K562 (cell line): ENCODE data around the gene ITPR3. TPM values are rescaled to one million over a fixed set of nuclear protein-coding genes. Genes with fewer than 3 reads are reported as not detected.
A peak's percentile ranks its signal among the peaks of the same experiment; 100 is the strongest.

Experiments
- ARID1B ChIP-seq: fragments of 450-650 bp; IDR thresholded peaks from 2 replicates; pipeline ENCODE4 v1.6.1; 2016; ENCODE audit warnings: antibody characterized with exemption, mild to moderate bottlenecking, inconsistent platforms
- CREB3 ChIP-seq: fragments of 450-650 bp; conservative IDR thresholded peaks from 2 replicates; pipeline ENCODE4 v1.6.1; 2016; ENCODE audit warnings: missing genetic modification characterization, low read depth, mild to moderate bottlenecking, missing compliant biosample characterization, moderate library complexity
- DPF2 ChIP-seq: fragments of 450-650 bp; IDR thresholded peaks from 2 replicates; pipeline ENCODE4 v1.6.1; 2016
- NCOA1 ChIP-seq: fragments of 450-650 bp; IDR thresholded peaks from 2 replicates; pipeline ENCODE4 v1.6.1; 2016; ENCODE audit warnings: low read depth
- PBX2 ChIP-seq, 2 experiments: IDR thresholded peaks in 1 of 2; conservative IDR thresholded peaks in 1 of 2; 2 replicates each; pipeline ENCODE4 v1.6.1; 2016; ENCODE audit warnings: low read depth in 2 of 2, mild to moderate bottlenecking in 1 of 2, missing compliant biosample characterization in 1 of 2, missing genetic modification characterization in 1 of 2, moderate library complexity in 1 of 2
- PCBP2 ChIP-seq: fragments of 200-400 bp; formaldehyde crosslinking; IDR thresholded peaks from 2 replicates; pipeline ENCODE4 v1.6.1; 2018; ENCODE audit warnings: low read length, low read depth, mild to moderate bottlenecking, moderate library complexity; ENCODE audit not compliant: poor library complexity, severe bottlenecking
- POLR2AphosphoS5 ChIP-seq: IDR thresholded peaks from 2 replicates; pipeline ENCODE4 v1.6.1; 2011; ENCODE audit warnings: mild to moderate bottlenecking, low read depth, low read length, moderate library complexity; ENCODE audit not compliant: control insufficient read depth, insufficient read depth
- PRDM10 ChIP-seq: fragments of 450-650 bp; IDR thresholded peaks from 2 replicates; pipeline ENCODE4 v1.6.1; 2018; ENCODE audit not compliant: partially characterized antibody
- SETDB1 ChIP-seq: IDR thresholded peaks from one replicate; pipeline ENCODE4 v1.6.1; 2012; ENCODE audit warnings: low read length, control low read depth, inconsistent platforms
- XRCC5 ChIP-seq: fragments of 200-400 bp; formaldehyde crosslinking; IDR thresholded peaks from 2 replicates; pipeline ENCODE4 v1.6.1; 2017; ENCODE audit warnings: low read depth, mild to moderate bottlenecking, low read length
- ZFX ChIP-seq: sonication (generic); formaldehyde crosslinking; IDR thresholded peaks from 2 replicates; pipeline ENCODE4 v1.8.0; 2022; ENCODE audit warnings: mild to moderate bottlenecking, missing genetic modification reagents, moderate library complexity
- ZNF143 ChIP-seq: sonication (generic); formaldehyde crosslinking; IDR thresholded peaks from 2 replicates; pipeline ENCODE4 v1.9.0; 2022; ENCODE audit warnings: mild to moderate bottlenecking, missing genetic modification reagents
- polyA plus RNA-seq, 8 experiments: library from polyadenylated mRNA; depleted of rRNA in 4 of 8; stranded (reverse) in 5 of 8; unstranded in 3 of 8; fragments of >200 nt; fragmentation: Nextera tagmentation in 2 of 8; fragmentation: Illumina TruSeq in 1 of 8; extraction: Ambion mirVana in 2 of 8; extraction: Trizol in 1 of 8; gene quantifications; 2 replicates each; pipeline versions ENCODE4 v1.2.1 to v1.2.3, GENCODE V29; 2011 to 2014; ENCODE audit warnings: inconsistent platforms in 1 of 8, missing spikeins in 1 of 8
- total RNA-seq, 7 experiments: library from RNA; depleted of rRNA in 6 of 7; stranded (reverse); fragments of >200 nt in 6 of 7; fragmentation: Illumina TruSeq in 2 of 7; extraction: Trizol in 2 of 7; gene quantifications; 2 replicates each; pipeline versions ENCODE4 v1.2.1 to v1.2.3, GENCODE V29; 2011 to 2021; ENCODE audit warnings: low replicate concordance in 1 of 7
- TF ChIP-seq, protein P1 (sequence below): sonication (generic); formaldehyde crosslinking; IDR thresholded peaks from 2 replicates; pipeline ENCODE4 v1.8.1; 2022; ENCODE audit warnings: missing genetic modification reagents
- TF ChIP-seq, protein P2 (sequence below): fragments of 250-450 bp; sonication (Bioruptor Pico); IDR thresholded peaks from 2 replicates; pipeline ENCODE4 v1.4.0; 2020; ENCODE audit warnings: mild to moderate bottlenecking, moderate library complexity, borderline replicate concordance
- TF ChIP-seq, protein P3 (sequence below): sonication (generic); formaldehyde crosslinking; IDR thresholded peaks from 2 replicates; pipeline ENCODE4 v1.8.0; 2022; ENCODE audit warnings: missing genetic modification reagents, mild to moderate bottlenecking, borderline replicate concordance

ITPR3 gene
- total and polyA plus RNA-seq, 9 of the 15 experiments (the other 6 are each of a cell fraction or from before 2014, with no cell fraction given): 0.39 to 35.7 (median 13.2) TPM

- TF ChIP-seq PRDM10 (no peak), XRCC5 (0 out of 2 replicates have a peak, but pooled peaks have one; percentile 61), NCOA1 (no peak), ARID1B (peak; percentile 42; the same call in 1 of the 2 replicates), PBX2 (CRISPR knock-in tag; IDR thresholded peaks at IDR 0.05; ENCODE audit: low read depth) (no peak), PBX2 (tag; conservative IDR thresholded peaks at IDR 0.05; ENCODE audit: low read depth) (no peak), POLR2AphosphoS5 (no peak), CREB3 (no peak), PCBP2 (no peak), DPF2 (peak; percentile 29; the same call in 1 of the 2 replicates), ZFX (CRISPR knock-in tag) (no peak), SETDB1 (no peak), ZNF143 (CRISPR knock-in tag) (no peak)
- TF ChIP-seq, protein P1, sequence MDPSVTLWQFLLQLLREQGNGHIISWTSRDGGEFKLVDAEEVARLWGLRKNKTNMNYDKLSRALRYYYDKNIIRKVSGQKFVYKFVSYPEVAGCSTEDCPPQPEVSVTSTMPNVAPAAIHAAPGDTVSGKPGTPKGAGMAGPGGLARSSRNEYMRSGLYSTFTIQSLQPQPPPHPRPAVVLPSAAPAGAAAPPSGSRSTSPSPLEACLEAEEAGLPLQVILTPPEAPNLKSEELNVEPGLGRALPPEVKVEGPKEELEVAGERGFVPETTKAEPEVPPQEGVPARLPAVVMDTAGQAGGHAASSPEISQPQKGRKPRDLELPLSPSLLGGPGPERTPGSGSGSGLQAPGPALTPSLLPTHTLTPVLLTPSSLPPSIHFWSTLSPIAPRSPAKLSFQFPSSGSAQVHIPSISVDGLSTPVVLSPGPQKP (CRISPR knock-in tag): no peak
- TF ChIP-seq, protein P2, sequence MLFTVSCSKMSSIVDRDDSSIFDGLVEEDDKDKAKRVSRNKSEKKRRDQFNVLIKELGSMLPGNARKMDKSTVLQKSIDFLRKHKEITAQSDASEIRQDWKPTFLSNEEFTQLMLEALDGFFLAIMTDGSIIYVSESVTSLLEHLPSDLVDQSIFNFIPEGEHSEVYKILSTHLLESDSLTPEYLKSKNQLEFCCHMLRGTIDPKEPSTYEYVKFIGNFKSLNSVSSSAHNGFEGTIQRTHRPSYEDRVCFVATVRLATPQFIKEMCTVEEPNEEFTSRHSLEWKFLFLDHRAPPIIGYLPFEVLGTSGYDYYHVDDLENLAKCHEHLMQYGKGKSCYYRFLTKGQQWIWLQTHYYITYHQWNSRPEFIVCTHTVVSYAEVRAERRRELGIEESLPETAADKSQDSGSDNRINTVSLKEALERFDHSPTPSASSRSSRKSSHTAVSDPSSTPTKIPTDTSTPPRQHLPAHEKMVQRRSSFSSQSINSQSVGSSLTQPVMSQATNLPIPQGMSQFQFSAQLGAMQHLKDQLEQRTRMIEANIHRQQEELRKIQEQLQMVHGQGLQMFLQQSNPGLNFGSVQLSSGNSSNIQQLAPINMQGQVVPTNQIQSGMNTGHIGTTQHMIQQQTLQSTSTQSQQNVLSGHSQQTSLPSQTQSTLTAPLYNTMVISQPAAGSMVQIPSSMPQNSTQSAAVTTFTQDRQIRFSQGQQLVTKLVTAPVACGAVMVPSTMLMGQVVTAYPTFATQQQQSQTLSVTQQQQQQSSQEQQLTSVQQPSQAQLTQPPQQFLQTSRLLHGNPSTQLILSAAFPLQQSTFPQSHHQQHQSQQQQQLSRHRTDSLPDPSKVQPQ (CRISPR knock-in tag): no peak
- TF ChIP-seq, protein P3, sequence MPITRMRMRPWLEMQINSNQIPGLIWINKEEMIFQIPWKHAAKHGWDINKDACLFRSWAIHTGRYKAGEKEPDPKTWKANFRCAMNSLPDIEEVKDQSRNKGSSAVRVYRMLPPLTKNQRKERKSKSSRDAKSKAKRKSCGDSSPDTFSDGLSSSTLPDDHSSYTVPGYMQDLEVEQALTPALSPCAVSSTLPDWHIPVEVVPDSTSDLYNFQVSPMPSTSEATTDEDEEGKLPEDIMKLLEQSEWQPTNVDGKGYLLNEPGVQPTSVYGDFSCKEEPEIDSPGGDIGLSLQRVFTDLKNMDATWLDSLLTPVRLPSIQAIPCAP (CRISPR knock-in tag): no peak
Observed at GRCh38 chr6:33672808-33673207, 51.7 kb downstream of the ITPR3 start (continued).
